Lung (tissue), 12 donors: ENCODE results near the gene HNRNPDL. TPM values are rescaled to one million over a fixed set of nuclear protein-coding genes. Genes with fewer than 3 reads are reported as not detected.

Experiments
- ATAC-seq: fragments of 200-7000 bp; cut with Tn5 transposase; one replicate; pipeline ENCODE4 v1.9.1; 2020; ENCODE audit warnings: moderate number of reproducible peaks; ENCODE audit not compliant: insufficient read depth, low FRiP score
- DNase-seq, 3 donors: peaks; one replicate each; pipeline ENCODE4 v3.0.0-alpha.2; 2013 to 2017
- H3K27ac ChIP-seq, 2 donors: one replicate each; pipeline ENCODE4 v1.5.1; 2013; ENCODE audit warnings: mild to moderate bottlenecking in 2 of 2, moderate library complexity in 2 of 2, control low read depth in 1 of 2, inconsistent platforms in 1 of 2, low read depth in 1 of 2, low read length in 1 of 2
- H3K27me3 ChIP-seq, 3 donors: one replicate each; pipeline ENCODE4 v1.5.1; 2013; ENCODE audit warnings: low read length in 2 of 3; ENCODE audit not compliant: control insufficient read depth in 3 of 3, insufficient read depth in 3 of 3
- H3K36me3 ChIP-seq, 4 donors: one replicate each; pipeline ENCODE4 v1.5.1; 2013; ENCODE audit warnings: low read length in 4 of 4, mild to moderate bottlenecking in 1 of 4, moderate library complexity in 1 of 4; ENCODE audit not compliant: control insufficient read depth in 4 of 4, insufficient read depth in 4 of 4
- H3K4me1 ChIP-seq, 5 donors: one replicate each; pipeline ENCODE4 v1.5.1; 2013; ENCODE audit warnings: low read length in 5 of 5, mild to moderate bottlenecking in 2 of 5, moderate library complexity in 1 of 5; ENCODE audit not compliant: control insufficient read depth in 5 of 5, insufficient read depth in 5 of 5
- H3K4me3 ChIP-seq: one replicate; pipeline ENCODE4 v1.5.1; 2013; ENCODE audit warnings: mild to moderate bottlenecking, control low read depth, moderate library complexity
- H3K9ac ChIP-seq, 2 donors: one replicate each; pipeline ENCODE4 v1.5.1; 2013; ENCODE audit warnings: low read length in 2 of 2, control low read depth in 1 of 2; ENCODE audit not compliant: insufficient read depth in 1 of 2
- H3K9me3 ChIP-seq, 4 donors: one replicate each; pipeline ENCODE4 v1.5.1; 2013; ENCODE audit warnings: low read length in 3 of 4, mild to moderate bottlenecking in 1 of 4, moderate library complexity in 1 of 4; ENCODE audit not compliant: control insufficient read depth in 4 of 4, insufficient read depth in 3 of 4
- CTCF ChIP-seq: IDR thresholded peaks from 2 replicates; pipeline ENCODE4 v1.5.1; 2012; ENCODE audit warnings: mild to moderate bottlenecking; ENCODE audit errors: control extremely low read depth, extremely low read depth
- WGBS, 2 donors: extraction: QIAGEN DNeasy Blood & Tissue Kit; methylation state at CpG; one replicate each; pipeline ENCODE4 v1.1.7; 2013; 5-methylcytosine and 5-hydroxymethylcytosine counted together
- polyA plus RNA-seq, 2 donors: library from polyadenylated mRNA; stranded (reverse); fragments of 200-250 nt; gene quantifications; one replicate each; pipeline ENCODE4 v1.2.1, GENCODE V29; 2013
- total RNA-seq, 2 donors: library from RNA; depleted of rRNA in 1 of 2; stranded (reverse); fragments of >200 nt in 1 of 2; gene quantifications; one replicate each; pipeline ENCODE4 v1.2.1, GENCODE V29; 2014 to 2021
- donor health status: control.
- donor health status: control.
- donor health status: Bipolar disorder and iron deficiency.
- donor health status: healthy.
- donor health status: DM: yes; HTN: yes; CAD: no.

Gene HNRNPDL
- total and polyA plus RNA-seq, 4 donors = 228 to 269 (median 261) TPM

DNA sequence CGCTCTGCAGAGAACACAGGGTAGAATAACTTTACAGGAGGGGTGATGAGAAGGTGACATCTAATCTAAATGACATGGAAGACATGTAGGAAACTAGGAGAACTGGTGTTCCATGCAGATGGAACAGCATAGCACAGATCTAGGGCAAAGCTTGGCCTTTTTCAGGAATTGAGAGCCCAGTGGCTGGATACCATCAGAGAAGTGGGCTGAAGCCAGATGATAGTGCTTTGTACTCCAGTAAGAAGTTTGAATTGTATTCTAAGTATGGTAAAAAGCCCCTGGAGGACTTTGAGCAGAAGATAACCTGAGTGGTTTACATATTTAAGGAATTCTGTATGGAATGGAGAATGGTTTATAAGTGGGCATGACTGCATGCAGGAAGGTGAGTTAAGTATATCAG lies 33.0 kb upstream of the HNRNPDL start:
- peaks cover 0 to 11% (median 9%) of the 10 kb centered on the region in 4 donors for H3K36me3 ChIP-seq
- no peaks in the 10 kb centered on the region for H3K27me3 ChIP-seq
- no peak overlapping the region for H3K4me3 ChIP-seq
- WGBS, 2 donors = 97 to 99% methylated on average over 1 of the region's 1 CpG
- ATAC-seq (no peak), DNase-seq (no peak)
- H3K9me3 ChIP-seq = no peaks in the 10 kb centered on the region
- H3K27ac ChIP-seq = no peak overlapping the region
- no peak for TF ChIP-seq CTCF
- no peak overlapping the region for H3K9ac ChIP-seq
- peaks cover 0 to 4% (median 2%) of the 10 kb centered on the region in 5 donors for H3K4me1 ChIP-seq

GRCh38 chr4:82462415-82462831 lies 32.2 kb upstream of the HNRNPDL start:
- peak; percentile 77 for ATAC-seq
- peak; percentile 96 to 97 (median 97) for DNase-seq
- Histone ChIP-seq H3K4me3 (no peak overlapping the region), H3K4me1 (peaks cover 0 to 4% (median 2%) of the 10 kb centered on the region in 5 donors), H3K27me3 (no peaks in the 10 kb centered on the region), H3K36me3 (peaks cover 4 to 17% (median 9%) of the 10 kb centered on the region in 4 donors), H3K27ac (no peak overlapping the region), H3K9ac (no peak overlapping the region), H3K9me3 (no peaks in the 10 kb centered on the region)
- TF ChIP-seq CTCF = peak; percentile 75
- 11% methylated on average over 7 of the region's 7 CpGs for WGBS, 2 donors

- DNase-seq = no peak
- peaks cover 0 to 4% (median 2%) of the 10 kb centered on the region in 5 donors for H3K4me1 ChIP-seq
- no peak overlapping the region for H3K9ac ChIP-seq
- no peaks in the 10 kb centered on the region for H3K27me3 ChIP-seq
- no peaks in the 10 kb centered on the region for H3K9me3 ChIP-seq
- WGBS, 2 donors = 86 to 96% methylated on average over 2 of the region's 2 CpGs
- no peak for TF ChIP-seq CTCF
- H3K27ac ChIP-seq = no peak overlapping the region
- H3K36me3 ChIP-seq = peaks cover 11 to 21% (median 14%) of the 10 kb centered on the region in 4 donors
- no peak overlapping the region for H3K4me3 ChIP-seq
- no peak for ATAC-seq
Measured at GRCh38 chr4:82461710-82462109, 31.4 kb upstream of the HNRNPDL start.

DNA sequence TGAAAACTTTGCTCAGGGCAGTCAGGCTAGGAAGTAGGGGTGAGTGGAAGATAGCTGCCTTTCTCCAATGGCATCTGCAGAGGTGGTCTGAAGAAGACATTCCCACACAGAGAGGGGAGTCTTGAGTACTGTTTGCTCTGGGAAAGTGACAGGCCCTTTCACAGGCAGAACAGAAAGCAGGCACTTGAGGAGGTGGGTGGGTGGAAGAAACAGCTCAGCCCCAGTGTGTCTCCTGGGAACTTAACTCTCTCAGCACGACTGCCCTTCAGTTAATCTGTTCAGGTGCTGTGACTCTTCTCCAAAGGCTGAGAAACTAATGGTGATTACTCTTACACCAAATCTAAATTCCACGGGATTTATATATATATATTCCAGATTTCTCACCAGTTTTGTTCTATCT lies 28.5 kb upstream of the HNRNPDL start:
- H3K27me3 ChIP-seq = no peaks in the 10 kb centered on the region
- DNase-seq (no peak), ATAC-seq (no peak)
- H3K4me3 ChIP-seq = no peak overlapping the region
- H3K27ac ChIP-seq = no peak overlapping the region
- peaks cover 0 to 4% (median 2%) of the 10 kb centered on the region in 5 donors for H3K4me1 ChIP-seq
- peaks cover 12 to 26% (median 21%) of the 10 kb centered on the region in 4 donors for H3K36me3 ChIP-seq
- no peak overlapping the region for H3K9ac ChIP-seq
- 72 to 92% methylated on average over 2 of the region's 2 CpGs for WGBS, 2 donors
- TF ChIP-seq CTCF = no peak
- no peaks in the 10 kb centered on the region for H3K9me3 ChIP-seq
